ENCODE measurements around the gene FGF1.

The FGF1 gene

GRCh38 chr5:142618130-142618523, 67.8 kb downstream of the FGF1 start:
- no peaks in the 10 kb centered on the region for H3K4me1 ChIP-seq
- in situ Hi-C loops (cut with MboI; ENCODE audit: low sequenced_read_pairs): loop anchor here (25.0 kb wide), 1 partner anchor 269 kb away; no protein-coding TSS in a partner anchor
- no peak overlapping the region for H3K4me3 ChIP-seq
- no peaks in the 10 kb centered on the region for H3K27me3 ChIP-seq (ENCODE audit: low read depth)
- H3K9me3 ChIP-seq: no peaks in the 10 kb centered on the region
- H3K36me3 ChIP-seq (replicated peaks): no peaks in the 10 kb centered on the region
- no peak for DNase-seq (ENCODE audit: low spot score in 2 of 2)

GRCh38 chr5:142617416-142618129, 68.3 kb downstream of the FGF1 start:
- Histone ChIP-seq H3K4me1 (no peaks in the 10 kb centered on the region), H3K36me3 (replicated peaks) (no peaks in the 10 kb centered on the region), H3K27me3 (ENCODE audit: low read depth) (no peaks in the 10 kb centered on the region), H3K9me3 (no peaks in the 10 kb centered on the region), H3K4me3 (no peak overlapping the region)
- DNase-seq (ENCODE audit: low spot score in 2 of 2): no peak
- in situ Hi-C loops (cut with MboI; ENCODE audit: low sequenced_read_pairs): loop anchor here (25.0 kb wide), 1 partner anchor 270 kb away; no protein-coding TSS in a partner anchor

- H3K36me3 ChIP-seq (replicated peaks): no peaks in the 10 kb centered on the region
- H3K27me3 ChIP-seq (ENCODE audit: low read depth): peaks cover under 1% of the 10 kb centered on the region; the same call in 1 of the 2 replicates
- no peak for DNase-seq (ENCODE audit: low spot score in 2 of 2)
- no peaks in the 10 kb centered on the region for H3K9me3 ChIP-seq
- H3K4me1 ChIP-seq: no peaks in the 10 kb centered on the region
- no peak overlapping the region for H3K4me3 ChIP-seq
- in situ Hi-C loops (cut with MboI; ENCODE audit: low sequenced_read_pairs): loop anchor here (25.0 kb wide), 1 partner anchor 271 kb away; no protein-coding TSS in a partner anchor
Measured at GRCh38 chr5:142615948-142616347, 69.9 kb downstream of the FGF1 start.

- in situ Hi-C loops (cut with MboI; ENCODE audit: low sequenced_read_pairs): loop anchor here (25.0 kb wide), 1 partner anchor 273 kb away; no protein-coding TSS in a partner anchor
- Histone ChIP-seq H3K9me3 (no peaks in the 10 kb centered on the region), H3K4me1 (no peaks in the 10 kb centered on the region), H3K36me3 (replicated peaks) (no peaks in the 10 kb centered on the region), H3K4me3 (no peak overlapping the region), H3K27me3 (ENCODE audit: low read depth) (peaks cover 14% of the 10 kb centered on the region)
- DNase-seq (ENCODE audit: low spot score in 2 of 2): no peak
Measured at GRCh38 chr5:142614054-142614453, 71.8 kb downstream of the FGF1 start.

GRCh38 chr5:142613271-142613671, 72.6 kb downstream of the FGF1 start:
- peaks cover 14% of the 10 kb centered on the region for H3K27me3 ChIP-seq (ENCODE audit: low read depth)
- H3K4me1 ChIP-seq: no peaks in the 10 kb centered on the region
- in situ Hi-C loops (cut with MboI; ENCODE audit: low sequenced_read_pairs): loop anchor here (25.0 kb wide), 1 partner anchor 274 kb away; no protein-coding TSS in a partner anchor
- H3K36me3 ChIP-seq (replicated peaks): no peaks in the 10 kb centered on the region
- DNase-seq (ENCODE audit: low spot score in 2 of 2): no peak
- H3K4me3 ChIP-seq: no peak overlapping the region
- H3K9me3 ChIP-seq: no peaks in the 10 kb centered on the region

GRCh38 chr5:142612494-142613270, 73.2 kb downstream of the FGF1 start:
- in situ Hi-C loops (cut with MboI; ENCODE audit: low sequenced_read_pairs): loop anchor here (25.0 kb wide), 1 partner anchor 275 kb away; no protein-coding TSS in a partner anchor
- H3K4me3 ChIP-seq: no peak overlapping the region
- no peak for DNase-seq (ENCODE audit: low spot score in 2 of 2)
- no peaks in the 10 kb centered on the region for H3K9me3 ChIP-seq
- H3K36me3 ChIP-seq (replicated peaks): no peaks in the 10 kb centered on the region
- H3K4me1 ChIP-seq: no peaks in the 10 kb centered on the region
- peaks cover 14% of the 10 kb centered on the region for H3K27me3 ChIP-seq (ENCODE audit: low read depth)

GRCh38 chr5:142611154-142611553, 74.7 kb downstream of the FGF1 start:
- Histone ChIP-seq H3K27me3 (ENCODE audit: low read depth) (peaks cover 27% of the 10 kb centered on the region), H3K36me3 (replicated peaks) (no peaks in the 10 kb centered on the region), H3K4me3 (no peak overlapping the region), H3K4me1 (no peaks in the 10 kb centered on the region), H3K9me3 (no peaks in the 10 kb centered on the region)
- DNase-seq (ENCODE audit: low spot score in 2 of 2): peak; percentile 31 to 77
- in situ Hi-C loops (cut with MboI; ENCODE audit: low sequenced_read_pairs): loop anchor here (25.0 kb wide), 1 partner anchor 276 kb away; no protein-coding TSS in a partner anchor

- Histone ChIP-seq H3K4me3 (no peak overlapping the region), H3K27me3 (ENCODE audit: low read depth) (peaks cover 27% of the 10 kb centered on the region), H3K4me1 (no peaks in the 10 kb centered on the region), H3K9me3 (no peaks in the 10 kb centered on the region), H3K36me3 (replicated peaks) (no peaks in the 10 kb centered on the region)
- DNase-seq (ENCODE audit: low spot score in 2 of 2): no peak
- in situ Hi-C loops (cut with MboI; ENCODE audit: low sequenced_read_pairs): loop anchor here (25.0 kb wide), 1 partner anchor 277 kb away; no protein-coding TSS in a partner anchor
Measured at GRCh38 chr5:142610176-142611001, 75.5 kb downstream of the FGF1 start.

GRCh38 chr5:142609142-142609541, 76.7 kb downstream of the FGF1 start:
- no peaks in the 10 kb centered on the region for H3K4me1 ChIP-seq
- in situ Hi-C loops (cut with MboI; ENCODE audit: low sequenced_read_pairs): loop anchor here (25.0 kb wide), 1 partner anchor 278 kb away; no protein-coding TSS in a partner anchor
- peaks cover 27% of the 10 kb centered on the region for H3K27me3 ChIP-seq (ENCODE audit: low read depth)
- no peak for DNase-seq (ENCODE audit: low spot score in 2 of 2)
- no peaks in the 10 kb centered on the region for H3K36me3 ChIP-seq (replicated peaks)
- no peaks in the 10 kb centered on the region for H3K9me3 ChIP-seq
- H3K4me3 ChIP-seq: no peak overlapping the region

- no peaks in the 10 kb centered on the region for H3K4me1 ChIP-seq
- DNase-seq (ENCODE audit: low spot score in 2 of 2): no peak
- H3K36me3 ChIP-seq (replicated peaks): no peaks in the 10 kb centered on the region
- H3K27me3 ChIP-seq (ENCODE audit: low read depth): peaks cover 27% of the 10 kb centered on the region
- no peak overlapping the region for H3K4me3 ChIP-seq
- H3K9me3 ChIP-seq: no peaks in the 10 kb centered on the region
- in situ Hi-C loops (cut with MboI; ENCODE audit: low sequenced_read_pairs): loop anchor here (25.0 kb wide), 1 partner anchor 279 kb away; no protein-coding TSS in a partner anchor
Measured at GRCh38 chr5:142608081-142608480, 77.8 kb downstream of the FGF1 start.

GRCh38 chr5:142605611-142606010, 80.3 kb downstream of the FGF1 start:
- no peak overlapping the region for H3K4me3 ChIP-seq
- H3K9me3 ChIP-seq: no peaks in the 10 kb centered on the region
- H3K27me3 ChIP-seq (ENCODE audit: low read depth): peaks cover 23% of the 10 kb centered on the region
- DNase-seq (ENCODE audit: low spot score in 2 of 2): no peak
- no peaks in the 10 kb centered on the region for H3K36me3 ChIP-seq (replicated peaks)
- in situ Hi-C loops (cut with MboI; ENCODE audit: low sequenced_read_pairs): loop anchor here (25.0 kb wide), 1 partner anchor 282 kb away; no protein-coding TSS in a partner anchor
- H3K4me1 ChIP-seq: no peaks in the 10 kb centered on the region

GRCh38 chr5:142602720-142603245, 83.1 kb downstream of the FGF1 start:
- in situ Hi-C loops (cut with MboI; ENCODE audit: low sequenced_read_pairs): loop anchor here (25.0 kb wide), 1 partner anchor 285 kb away; no protein-coding TSS in a partner anchor
- Histone ChIP-seq H3K4me1 (no peaks in the 10 kb centered on the region), H3K36me3 (replicated peaks) (no peaks in the 10 kb centered on the region), H3K4me3 (no peak overlapping the region), H3K27me3 (ENCODE audit: low read depth) (peaks cover 13% of the 10 kb centered on the region), H3K9me3 (no peaks in the 10 kb centered on the region)
- DNase-seq (ENCODE audit: low spot score in 2 of 2): no peak

GRCh38 chr5:142601432-142601831, 84.5 kb downstream of the FGF1 start:
- DNase-seq (ENCODE audit: low spot score in 2 of 2): peak in 1 of 2 experiments; percentile 11
- Histone ChIP-seq H3K4me1 (no peaks in the 10 kb centered on the region), H3K27me3 (ENCODE audit: low read depth) (peaks cover under 1% of the 10 kb centered on the region; the same call in 1 of the 2 replicates), H3K36me3 (replicated peaks) (no peaks in the 10 kb centered on the region), H3K4me3 (no peak overlapping the region), H3K9me3 (no peaks in the 10 kb centered on the region)
- in situ Hi-C loops (cut with MboI; ENCODE audit: low sequenced_read_pairs): loop anchor here (25.0 kb wide), 1 partner anchor 286 kb away; no protein-coding TSS in a partner anchor

Data from HAP-1 (cell line).